ENCODE results near the gene SPAG16.

GRCh38 chr2:214294426-214294825, 1010.2 kb downstream of the SPAG16 start:
- TF ChIP-seq POLR2A (IDR thresholded peaks at IDR 0.05; ENCODE audit: low read depth, low read length) (no peak), POLR2AphosphoS5 (IDR thresholded peaks at IDR 0.05; ENCODE audit: low read depth, low read length) (no peak), TAF1 (IDR thresholded peaks at IDR 0.05; ENCODE audit: borderline replicate concordance, low read depth, low read length) (no peak)
